CMK (cell line): ENCODE results near the gene NCAM2.
"Not testable (repeated sequence)": the region's sequence is repeated elsewhere in the genome, so short reads cannot be mapped to it uniquely, and the experiment has no call there.

Experiments
- DNase-seq: peaks from one replicate; pipeline ENCODE4 v3.0.0-alpha.2; 2010; ENCODE audit warnings: low read depth

Gene NCAM2

GRCh38 chr21:21324297-21324696 is 326.1 kb downstream of the NCAM2 start:
- no peak for DNase-seq

DNA sequence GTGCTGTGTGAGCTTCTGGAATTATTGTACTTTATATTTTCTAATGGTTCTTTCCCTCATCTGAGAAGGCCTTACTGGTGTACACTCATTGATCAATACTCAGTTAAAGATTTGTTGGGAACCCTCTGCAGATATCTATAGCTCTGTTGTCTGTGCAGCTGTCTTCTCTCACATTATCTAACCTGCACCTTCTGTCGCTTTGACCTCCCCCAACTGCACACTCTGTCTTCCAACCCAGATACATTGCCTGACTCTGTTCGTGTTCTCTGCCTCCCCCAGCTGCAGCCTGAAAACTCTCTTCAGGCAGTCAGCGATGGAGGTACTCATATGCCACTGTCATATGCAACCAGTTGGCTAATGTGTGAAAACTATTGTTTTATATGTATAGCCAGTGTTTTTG is 334.3 kb downstream of the NCAM2 start:
- DNase-seq = no peak

GRCh38 chr21:21341041-21341440 is 342.8 kb downstream of the NCAM2 start:
- no peak for DNase-seq

DNA sequence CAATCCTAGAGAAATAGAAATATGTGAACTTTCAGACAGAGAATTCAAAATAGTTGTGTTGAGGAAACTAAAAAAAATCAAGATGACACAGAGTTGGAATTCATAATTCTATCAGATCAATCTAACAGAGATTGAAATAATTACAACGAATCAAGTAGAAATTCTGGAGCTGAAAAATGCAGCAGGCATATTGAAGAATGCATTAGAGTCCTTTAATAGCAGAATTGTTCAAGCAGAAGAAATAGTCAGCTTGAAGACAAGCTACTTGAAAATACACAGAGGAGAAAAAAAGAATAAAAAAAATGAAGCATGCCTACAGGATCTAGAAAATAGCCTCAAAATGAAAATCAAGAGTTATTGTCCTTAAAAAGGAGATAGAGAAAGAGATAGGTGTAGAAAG is 347.1 kb downstream of the NCAM2 start:
- no peak for DNase-seq

GRCh38 chr21:21345872-21346271 is 347.7 kb downstream of the NCAM2 start:
- DNase-seq = no peak

GRCh38 chr21:21366277-21366676 is 368.1 kb downstream of the NCAM2 start:
- DNase-seq = no peak

GRCh38 chr21:21367583-21367982 is 369.4 kb downstream of the NCAM2 start:
- DNase-seq = no peak

GRCh38 chr21:21373969-21374368 is 375.8 kb downstream of the NCAM2 start:
- DNase-seq = no peak

DNA sequence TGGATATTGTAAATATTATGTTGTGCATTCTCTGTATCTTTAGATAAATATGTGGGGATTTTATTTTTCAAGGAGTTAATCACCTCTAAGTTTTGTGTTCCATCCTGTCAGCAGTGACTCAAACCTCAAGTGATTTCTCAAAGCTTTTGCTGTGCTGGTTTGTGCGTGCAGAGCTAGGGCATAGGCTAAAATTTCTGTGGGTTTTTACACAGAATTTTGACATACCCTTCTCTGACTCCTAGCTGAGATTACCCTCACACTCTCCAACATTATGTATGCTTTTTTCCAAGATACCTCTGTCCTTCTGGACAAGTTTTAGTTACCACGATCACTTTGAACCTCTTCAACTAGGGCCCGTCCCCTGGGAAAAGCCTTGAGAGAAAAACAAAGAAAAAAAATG is 384.9 kb downstream of the NCAM2 start:
- no peak for DNase-seq

DNA sequence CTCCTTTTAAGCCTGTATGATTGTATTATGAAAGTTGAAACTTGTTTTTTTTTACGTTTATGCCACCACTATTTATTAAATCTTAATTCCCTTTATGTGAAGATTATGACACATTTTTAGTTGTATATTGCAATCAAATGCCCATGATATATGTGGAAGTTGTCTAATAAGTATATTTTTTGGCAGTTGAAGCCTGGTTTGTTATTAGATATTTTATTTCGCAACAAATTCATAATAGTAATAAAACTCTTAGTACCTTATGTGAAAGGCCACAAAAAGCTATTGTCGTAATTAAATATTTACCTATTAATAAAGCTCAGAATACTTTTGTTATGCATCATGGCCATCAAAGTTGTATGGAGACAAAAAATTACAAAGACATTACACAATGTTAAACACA is 386.8 kb downstream of the NCAM2 start:
- no peak for DNase-seq

GRCh38 chr21:21385404-21385803 is 387.2 kb downstream of the NCAM2 start:
- no peak for DNase-seq

DNA sequence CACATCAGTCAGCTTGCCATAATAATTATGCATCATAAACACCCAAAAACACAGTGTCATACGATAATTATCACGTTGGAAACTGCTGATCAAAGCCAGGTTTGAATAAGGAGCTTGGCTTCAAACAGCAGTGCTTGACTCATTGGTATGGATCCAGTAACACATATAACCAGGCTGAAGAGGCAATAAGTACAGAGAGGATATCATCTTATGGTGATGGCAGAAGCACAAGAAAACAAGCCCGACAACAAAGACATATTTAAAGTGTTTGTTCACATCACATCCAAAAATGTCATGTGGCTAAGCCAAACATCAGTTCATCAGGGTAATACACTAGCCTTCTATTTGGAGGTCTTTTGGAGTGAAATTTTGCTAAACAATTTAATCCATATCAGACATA is 389.7 kb downstream of the NCAM2 start:
- DNase-seq = no peak

DNA sequence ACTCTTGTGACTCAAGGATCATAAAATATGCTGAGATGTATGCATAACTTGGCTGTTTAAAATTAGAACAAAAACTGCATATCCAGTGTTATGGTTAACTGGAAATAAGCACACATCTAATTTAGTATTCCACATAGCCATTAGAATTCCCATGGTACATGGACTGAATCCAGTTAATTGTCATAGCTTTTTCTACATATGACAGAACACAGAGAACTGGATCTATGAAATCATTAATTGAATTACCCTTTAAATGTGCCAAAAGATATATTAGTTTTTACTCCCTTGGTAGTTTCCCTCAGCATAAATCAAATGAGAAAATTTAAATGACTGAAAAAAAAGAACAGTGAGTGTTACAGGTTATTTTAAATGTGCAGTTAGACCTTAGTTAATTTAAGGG is 395.9 kb downstream of the NCAM2 start:
- DNase-seq = no peak

DNA sequence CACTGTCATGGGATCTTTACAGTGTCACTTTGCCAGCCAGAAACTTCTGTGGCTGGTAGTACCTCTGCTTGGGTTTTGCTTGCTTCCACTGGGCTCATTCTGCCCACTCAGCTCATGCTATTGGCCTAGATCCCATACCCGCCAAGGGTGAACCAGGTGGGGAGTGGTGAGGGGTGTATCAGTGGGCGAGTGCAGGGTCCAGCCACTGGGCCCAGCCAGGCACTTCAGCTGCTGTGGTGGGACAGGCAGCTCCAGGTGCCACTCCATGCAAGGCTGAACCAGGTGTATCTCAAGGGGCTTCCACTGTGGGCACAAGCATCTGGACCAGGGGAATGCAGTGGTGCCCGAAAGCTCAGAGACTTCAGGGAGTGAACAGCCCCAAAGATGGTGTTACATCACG is 398.2 kb downstream of the NCAM2 start:
- DNase-seq = no peak

DNA sequence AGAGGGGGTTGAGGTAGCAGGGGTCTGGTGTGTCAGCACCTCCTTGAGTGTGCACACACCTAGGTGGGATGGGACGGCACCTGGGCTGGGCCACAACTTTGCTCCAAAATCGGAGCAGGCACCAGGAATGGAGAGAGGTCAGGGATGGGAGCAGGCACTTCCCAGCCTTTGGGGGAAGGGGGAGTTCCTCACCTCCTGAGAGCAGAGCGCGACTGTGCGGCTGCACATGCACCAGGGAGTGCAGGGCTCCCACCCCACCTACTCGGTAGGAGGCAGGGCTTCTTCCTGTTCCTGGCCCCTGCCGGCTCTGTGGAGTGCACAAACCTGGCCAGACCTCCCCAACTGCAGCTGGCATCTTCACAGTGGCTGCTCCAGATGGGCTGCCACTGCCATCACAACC is 399.3 kb downstream of the NCAM2 start:
- DNase-seq = no peak

GRCh38 chr21:21401444-21401843 is 403.2 kb downstream of the NCAM2 start:
- no peak for DNase-seq

DNA sequence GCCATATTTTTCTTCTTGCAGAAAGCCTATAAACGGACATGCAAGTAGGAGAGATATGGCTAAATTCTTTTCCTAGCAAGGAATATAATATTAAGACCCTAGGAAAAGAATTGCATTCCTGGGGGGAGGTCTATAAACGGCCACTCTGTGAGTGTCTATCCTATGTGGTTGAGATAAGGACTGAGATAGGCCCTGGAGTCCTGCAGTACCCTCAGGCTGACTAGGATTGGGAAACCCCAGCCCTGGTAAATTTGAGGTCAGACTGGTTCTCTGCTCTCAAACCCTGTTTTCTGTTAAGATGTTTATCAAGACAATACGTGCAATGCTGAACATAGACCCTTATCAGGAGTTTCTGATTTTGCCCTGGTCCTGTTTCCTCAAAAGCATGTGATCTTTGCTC is 404.0 kb downstream of the NCAM2 start:
- DNase-seq = not testable (repeated sequence)

GRCh38 chr21:21404261-21404660 is 406.1 kb downstream of the NCAM2 start:
- DNase-seq = not testable (repeated sequence)

DNA sequence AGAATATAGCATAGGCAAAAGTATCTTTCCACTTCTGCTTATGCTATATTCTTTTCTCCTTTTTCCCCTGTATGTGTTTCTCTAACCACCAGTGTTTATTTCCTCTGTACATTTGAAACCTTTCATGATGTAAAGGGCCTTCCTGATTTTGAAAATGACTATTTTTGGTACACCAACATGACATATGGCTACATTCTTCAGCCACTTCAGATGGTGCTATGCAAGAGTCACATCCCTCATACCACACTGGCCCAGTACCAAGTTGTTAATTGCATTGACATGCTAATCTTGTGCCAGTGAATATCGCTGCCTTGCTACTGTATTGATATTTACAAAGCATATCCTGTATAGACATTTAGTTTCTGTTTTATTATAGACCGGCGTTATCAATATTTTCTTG is 408.7 kb downstream of the NCAM2 start:
- no peak for DNase-seq

- DNase-seq = no peak
Observed at GRCh38 chr21:21412096-21412495, 413.9 kb downstream of the NCAM2 start.

GRCh38 chr21:21415741-21416140 is 417.5 kb downstream of the NCAM2 start:
- no peak for DNase-seq

DNA sequence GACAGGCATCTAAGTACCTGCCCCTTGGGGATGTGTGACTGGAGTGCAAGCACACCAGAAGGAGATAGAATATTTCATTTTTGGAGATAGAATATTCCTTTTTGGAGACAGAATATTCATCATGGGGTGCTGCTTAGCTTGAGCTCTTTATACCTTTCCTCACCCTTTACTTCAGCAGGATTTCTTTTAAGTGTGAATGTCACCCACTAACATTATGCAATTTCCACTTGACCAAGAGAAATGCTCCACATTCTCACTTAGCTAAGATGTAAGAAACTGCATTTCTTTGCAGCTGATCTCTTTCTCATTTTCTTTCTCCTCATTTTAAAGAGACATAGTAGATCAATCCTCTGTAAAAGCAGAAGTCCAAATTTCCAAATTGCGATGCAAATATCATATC is 436.7 kb downstream of the NCAM2 start:
- no peak for DNase-seq

DNA sequence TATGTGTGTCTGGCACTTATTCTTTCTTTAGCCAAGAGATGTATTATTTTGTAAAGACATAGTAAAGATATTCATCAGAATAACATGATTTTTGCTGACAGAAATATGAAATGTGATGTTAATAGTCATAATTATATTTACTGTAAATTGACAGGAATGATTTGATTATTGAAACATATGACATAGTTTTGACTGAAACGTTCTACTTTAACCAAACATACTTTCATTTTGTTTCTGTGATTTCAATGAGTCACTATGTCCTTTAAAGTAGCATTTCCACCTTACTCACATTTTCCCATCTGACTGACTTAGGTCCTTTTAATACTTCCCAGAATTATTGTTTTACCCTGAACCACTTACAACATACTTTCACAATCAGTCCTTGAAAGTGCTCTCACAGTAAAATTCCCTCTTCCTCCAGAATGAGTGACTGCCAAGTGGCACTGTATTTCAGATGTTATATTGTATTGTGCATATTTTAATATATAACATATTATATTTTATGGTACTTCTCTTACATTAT is 437.9 kb downstream of the NCAM2 start:
- DNase-seq = no peak

DNA sequence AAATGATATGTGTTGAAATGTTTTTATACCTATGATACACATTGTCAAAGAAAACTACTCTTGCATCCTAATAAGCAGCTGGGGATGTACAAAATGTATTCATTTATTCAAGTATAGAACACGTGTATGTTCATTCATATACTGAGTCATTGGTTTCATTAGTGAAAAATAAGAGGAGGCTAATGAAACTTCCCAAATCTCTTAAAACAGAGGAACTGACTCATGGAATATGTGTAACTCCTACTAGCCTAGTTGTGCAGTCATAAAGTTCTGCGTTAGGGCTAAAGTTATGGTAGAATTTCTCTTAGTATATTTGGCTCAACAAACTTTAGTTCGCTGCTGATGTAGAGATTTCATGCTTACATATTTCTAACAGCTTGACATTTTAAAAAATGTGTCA is 441.6 kb downstream of the NCAM2 start:
- DNase-seq = no peak

- no peak for DNase-seq
Observed at GRCh38 chr21:21457077-21457476, 458.9 kb downstream of the NCAM2 start.
